Mesodermal cell (in vitro differentiated cells): ENCODE results near the gene NME7.
A peak's percentile ranks its signal among the peaks of the same experiment; 100 is the strongest.

Experiments used
- H3K27ac ChIP-seq: 2 replicates; pipeline ENCODE4 v1.7.0; 2013; ENCODE audit warnings: mild to moderate bottlenecking, low read depth, low read length, moderate library complexity; ENCODE audit not compliant: severe bottlenecking
- H3K36me3 ChIP-seq: 2 replicates; pipeline ENCODE4 v1.7.1; 2013; ENCODE audit warnings: mild to moderate bottlenecking, low read length, moderate library complexity; ENCODE audit not compliant: control insufficient read depth, insufficient read depth
- H3K4me1 ChIP-seq: one replicate; pipeline ENCODE4 v1.7.1; 2013; ENCODE audit warnings: mild to moderate bottlenecking, low read length; ENCODE audit not compliant: insufficient read depth, control insufficient read depth, poor library complexity, severe bottlenecking
- H3K4me3 ChIP-seq: 2 replicates; pipeline ENCODE4 v1.7.0; 2013; ENCODE audit warnings: low read length, control low read depth, mild to moderate bottlenecking; ENCODE audit not compliant: insufficient read depth, poor library complexity, severe bottlenecking; ENCODE audit errors: extremely low read depth
- H3K9me3 ChIP-seq: 2 replicates; pipeline ENCODE4 v1.7.1; 2013; ENCODE audit warnings: mild to moderate bottlenecking, low read length, moderate library complexity; ENCODE audit not compliant: control insufficient read depth
- WGBS, 2 experiments: methylation state at CpG; one replicate each; pipeline ENCODE4 v1.1.5; 2013; ENCODE audit warnings: missing lambda C conversion rate in 2 of 2; ENCODE audit not compliant: insufficient coverage in 2 of 2; 5-methylcytosine and 5-hydroxymethylcytosine counted together

Gene NME7

GRCh38 chr1:169368406-169368769 lies 791 bp upstream of the NME7 start:
- Histone ChIP-seq H3K4me3 (peak overlapping the region; percentile 78), H3K4me1 (no peaks in the 10 kb centered on the region), H3K36me3 (peaks cover 26% of the 10 kb centered on the region), H3K27ac (peak overlapping the region; percentile 76), H3K9me3 (peaks cover 10% of the 10 kb centered on the region)
- WGBS, 2 experiments: 0 to 1% methylated on average over 12 to 14 of the region's 16 CpGs

DNA sequence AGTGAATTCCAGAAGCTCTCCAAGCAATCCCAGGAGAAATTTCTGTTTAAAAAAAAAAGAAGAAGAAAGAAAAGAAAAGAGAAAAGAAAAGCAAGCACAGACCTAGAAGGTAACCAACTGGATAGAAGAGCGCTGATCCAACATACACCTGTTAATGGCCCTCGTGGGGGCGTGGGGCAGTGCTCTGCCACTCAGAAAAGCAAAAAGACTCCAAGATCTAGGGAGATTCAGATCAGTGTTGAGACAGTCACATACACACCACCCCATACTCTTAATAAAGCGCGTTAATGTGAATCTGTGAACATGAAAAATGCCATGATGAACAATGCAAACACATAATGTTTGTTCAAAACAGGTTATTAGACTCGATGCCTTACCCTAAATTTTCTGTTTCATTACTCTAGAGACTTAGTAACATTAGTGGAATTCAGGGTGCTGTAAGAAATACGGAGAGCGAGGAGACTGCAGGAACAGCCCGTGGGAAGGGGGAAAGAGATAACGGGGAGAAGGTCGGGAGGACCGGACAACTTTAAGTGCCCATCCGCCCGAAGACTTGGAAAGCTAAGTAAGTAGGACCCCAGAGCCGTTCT lies 406 bp downstream of the NME7 start:
- H3K36me3 ChIP-seq: peaks cover 16% of the 10 kb centered on the region
- peak overlapping the region; percentile 78 for H3K4me3 ChIP-seq
- peaks cover 2% of the 10 kb centered on the region for H3K4me1 ChIP-seq
- WGBS, 2 experiments: 12 to 13% methylated on average over 9 to 12 of the region's 15 CpGs
- H3K27ac ChIP-seq: no peak overlapping the region
- H3K9me3 ChIP-seq: peaks cover 10% of the 10 kb centered on the region

- 75 to 100% methylated on average over 1 to 2 of the region's 2 CpGs for WGBS, 2 experiments
- H3K4me1 ChIP-seq: peaks cover 2% of the 10 kb centered on the region
- peaks cover 3% of the 10 kb centered on the region for H3K36me3 ChIP-seq
- no peak overlapping the region for H3K27ac ChIP-seq
- no peak overlapping the region for H3K4me3 ChIP-seq
- H3K9me3 ChIP-seq: peaks cover 10% of the 10 kb centered on the region
These were observed 2.6 kb downstream of the NME7 start for GRCh38 chr1:169364948-169365347.

DNA sequence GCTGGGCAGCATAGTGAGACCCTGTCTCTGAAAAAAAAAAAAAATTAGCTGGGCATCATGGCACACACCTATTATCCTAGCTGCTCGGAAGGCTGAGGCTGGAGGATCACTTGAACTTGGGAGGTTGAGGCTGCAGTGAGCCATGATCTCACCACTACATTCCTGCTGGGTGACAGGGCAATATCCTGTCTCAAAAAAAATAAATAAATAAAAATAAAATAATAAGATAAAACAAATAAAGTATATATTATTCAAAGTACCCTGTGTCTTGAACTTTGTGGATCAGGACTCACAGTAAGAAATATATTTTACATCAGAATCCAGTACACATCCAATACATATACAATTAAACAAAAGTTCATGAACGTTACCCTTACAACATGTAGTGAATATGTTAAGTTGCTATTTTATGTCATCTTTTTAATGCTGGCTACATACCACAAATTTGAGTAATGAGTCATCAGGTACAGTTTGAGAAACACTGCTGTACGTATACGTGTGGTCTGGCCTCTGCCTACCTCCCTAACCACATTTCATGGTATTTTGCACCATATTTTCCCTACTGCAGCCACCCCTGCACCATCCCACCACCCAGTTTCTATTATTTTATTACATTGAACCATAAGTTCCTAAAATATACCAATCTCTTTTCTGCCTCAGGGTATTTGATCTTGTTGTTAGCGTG lies 4.4 kb downstream of the NME7 start:
- Histone ChIP-seq H3K27ac (no peak overlapping the region), H3K9me3 (peaks cover 10% of the 10 kb centered on the region), H3K36me3 (no peaks in the 10 kb centered on the region), H3K4me3 (no peak overlapping the region), H3K4me1 (peaks cover 2% of the 10 kb centered on the region)
- WGBS, 2 experiments: 92 to 96% methylated on average over 2 of the region's 5 CpGs

DNA sequence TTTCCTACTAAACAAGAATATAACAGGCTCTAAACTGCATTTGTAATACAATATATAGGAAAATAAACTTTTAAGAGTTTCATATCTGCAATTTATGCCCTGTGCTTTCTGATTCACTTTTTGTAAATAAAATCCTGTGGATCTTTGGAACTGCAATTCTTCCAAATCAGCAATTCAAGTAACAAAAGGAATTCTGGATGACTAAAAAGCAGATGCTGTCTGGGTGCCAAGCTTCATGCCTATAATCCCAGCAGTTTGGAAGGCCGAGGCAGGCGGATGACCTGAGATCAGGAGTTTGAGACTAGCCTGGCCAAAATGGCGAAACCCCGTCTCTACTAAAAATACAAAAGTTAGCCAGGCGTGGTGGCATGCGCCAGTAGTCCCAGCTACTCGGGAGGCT lies 6.3 kb downstream of the NME7 start:
- peaks cover 2% of the 10 kb centered on the region for H3K4me1 ChIP-seq
- H3K4me3 ChIP-seq: no peak overlapping the region
- peaks cover 10% of the 10 kb centered on the region for H3K9me3 ChIP-seq
- no peaks in the 10 kb centered on the region for H3K36me3 ChIP-seq
- 95 to 98% methylated on average over 7 of the region's 7 CpGs for whole genome bisulfite sequencing, 2 experiments
- no peak overlapping the region for H3K27ac ChIP-seq

DNA sequence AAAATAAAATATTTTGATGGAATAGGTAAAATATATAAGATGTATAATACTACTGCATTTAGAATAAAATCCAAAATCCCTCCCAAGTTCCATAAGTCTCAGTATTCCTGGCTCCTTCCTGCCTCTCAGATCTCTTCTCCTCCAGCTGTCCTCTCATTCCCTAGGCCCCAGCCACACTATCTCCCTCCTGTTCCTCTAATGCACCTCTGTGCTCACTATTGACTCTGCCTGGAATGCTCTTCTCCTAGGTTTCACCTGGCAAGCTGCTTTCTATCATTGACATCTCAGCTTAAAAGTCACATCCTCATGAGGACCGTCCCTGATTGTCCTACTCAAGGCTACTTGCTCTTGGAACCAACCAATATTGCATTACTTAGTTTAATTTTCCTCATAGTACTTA lies 7.2 kb downstream of the NME7 start:
- 100% methylated on average over 1 of the region's 1 CpG for WGBS, 2 experiments
- H3K36me3 ChIP-seq: no peaks in the 10 kb centered on the region
- no peak overlapping the region for H3K4me3 ChIP-seq
- peaks cover 8% of the 10 kb centered on the region for H3K9me3 ChIP-seq
- H3K27ac ChIP-seq: no peak overlapping the region
- peaks cover 2% of the 10 kb centered on the region for H3K4me1 ChIP-seq

DNA sequence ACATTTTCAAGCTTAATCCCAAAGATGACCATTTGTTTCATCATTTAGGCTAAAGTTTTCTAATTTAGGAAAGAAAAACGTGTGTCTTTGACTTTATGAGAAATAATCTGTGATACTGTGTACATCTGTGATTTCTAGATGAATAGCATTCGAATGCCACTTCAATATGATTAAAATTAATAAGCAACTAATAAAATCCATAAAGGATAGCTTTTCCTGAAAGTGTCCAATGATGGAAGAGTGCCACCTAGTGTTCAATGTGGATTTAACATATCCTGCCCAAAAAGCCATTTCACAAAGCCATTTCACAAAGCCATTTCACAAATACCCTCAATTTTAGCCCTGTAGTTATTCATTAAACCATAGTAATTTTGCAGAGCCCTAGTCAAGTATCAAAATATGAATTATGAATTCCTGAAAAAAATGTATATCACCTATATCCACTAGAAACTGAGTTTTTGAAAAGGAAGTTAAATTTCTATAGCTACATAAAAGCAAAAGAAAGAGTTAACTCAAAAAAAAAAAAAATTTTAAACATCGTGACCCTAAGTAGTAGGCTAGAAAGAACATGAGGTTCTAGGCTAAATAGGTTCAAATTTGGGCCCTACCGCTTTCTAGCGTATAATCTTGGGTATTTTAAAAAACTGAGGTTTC lies 19.1 kb downstream of the NME7 start:
- Histone ChIP-seq H3K9me3 (no peaks in the 10 kb centered on the region), H3K4me1 (no peaks in the 10 kb centered on the region), H3K36me3 (no peaks in the 10 kb centered on the region), H3K4me3 (no peak overlapping the region), H3K27ac (no peak overlapping the region)
- 100% methylated on average over 2 of the region's 5 CpGs; no CpG with 5 or more reads in 1 of the 2 experiments for WGBS, 2 experiments

GRCh38 chr1:169347688-169348382 lies 19.8 kb downstream of the NME7 start:
- Histone ChIP-seq H3K4me3 (no peak overlapping the region), H3K9me3 (no peaks in the 10 kb centered on the region), H3K36me3 (no peaks in the 10 kb centered on the region), H3K4me1 (no peaks in the 10 kb centered on the region), H3K27ac (no peak overlapping the region)
- no CpG with 5 or more reads among the region's 2 CpGs for WGBS, 2 experiments

GRCh38 chr1:169346036-169346589 lies 21.5 kb downstream of the NME7 start:
- Histone ChIP-seq H3K4me1 (no peaks in the 10 kb centered on the region), H3K9me3 (no peaks in the 10 kb centered on the region), H3K27ac (no peak overlapping the region), H3K4me3 (no peak overlapping the region), H3K36me3 (no peaks in the 10 kb centered on the region)
- 92 to 98% methylated on average over 3 of the region's 3 CpGs for WGBS, 2 experiments

DNA sequence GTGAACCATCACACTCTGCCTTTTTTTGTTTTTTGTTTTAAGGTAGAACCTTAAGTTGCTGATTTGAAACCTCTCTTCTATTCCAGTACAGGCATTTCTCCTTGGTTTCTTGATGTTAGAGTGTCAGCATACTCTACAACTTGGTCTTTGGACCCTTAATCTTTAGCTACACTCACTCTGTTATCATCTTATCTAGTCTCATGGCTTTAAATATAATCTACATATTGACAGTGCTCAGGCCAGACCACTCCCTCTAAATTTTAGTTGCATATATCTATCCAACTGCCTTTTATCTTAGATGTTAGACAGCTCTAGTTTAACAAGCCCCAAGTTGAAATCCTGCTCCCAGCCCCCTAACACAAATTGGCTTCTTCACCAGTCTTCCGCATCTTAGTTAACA lies 22.1 kb downstream of the NME7 start:
- WGBS, 2 experiments: 90 to 91% methylated on average over 1 of the region's 1 CpG

More for the DNA sequence above, 22.1 kb downstream of the NME7 start:
- Histone ChIP-seq H3K9me3 (no peaks in the 10 kb centered on the region), H3K36me3 (no peaks in the 10 kb centered on the region), H3K4me3 (no peak overlapping the region), H3K27ac (no peak overlapping the region), H3K4me1 (no peaks in the 10 kb centered on the region)
